NCI-H2196 treated with DMSO at 0.1 percent for 48 hours (cell line): ENCODE results near the gene FOXA3.

Source experiments
- DNase-seq: peaks from one replicate; lab custom pipeline; 2025; ENCODE audit not compliant: unreplicated experiment; lab: John Stamatoyannopoulos, UW

The FOXA3 gene

GRCh38 chr19:45863840-45864628 lies at the start of gene FOXA3:
TSS of gene FOXA3 (plus strand) at chr19:45864326. CDS start at chr19:45864457, 131 bp downstream.
- DNase-seq = no peak

- DNase-seq = no peak
Observed at GRCh38 chr19:45814851-45815480, 49.2 kb upstream of the FOXA3 start, which contains the start of gene RSPH6A. TSS of gene RSPH6A (minus strand) at chr19:45815308. CDS start at chr19:45815176, 132 bp downstream.

- DNase-seq = no peak
Observed at GRCh38 chr19:45815481-45816216, 48.5 kb upstream of the FOXA3 start.

- no peak for DNase-seq
Observed at GRCh38 chr19:45816236-45817009, 47.7 kb upstream of the FOXA3 start.

GRCh38 chr19:45817010-45817724 lies 47.0 kb upstream of the FOXA3 start:
- DNase-seq = peak; percentile 76

GRCh38 chr19:45817725-45818301 lies 46.3 kb upstream of the FOXA3 start:
- peak; percentile 8 for DNase-seq

GRCh38 chr19:45819769-45820168 lies 44.4 kb upstream of the FOXA3 start:
- no peak for DNase-seq

GRCh38 chr19:45820413-45821102 lies 43.6 kb upstream of the FOXA3 start:
- DNase-seq = no peak

GRCh38 chr19:45821103-45821521 lies 43.0 kb upstream of the FOXA3 start:
- no peak for DNase-seq

- no peak for DNase-seq
Observed at GRCh38 chr19:45821570-45821969, 42.6 kb upstream of the FOXA3 start.

GRCh38 chr19:45822716-45823115 lies 41.4 kb upstream of the FOXA3 start:
- DNase-seq = no peak

GRCh38 chr19:45823182-45823581 lies 40.9 kb upstream of the FOXA3 start:
- DNase-seq = no peak

- peak; percentile 62 for DNase-seq
Observed at GRCh38 chr19:45824041-45824471, 40.1 kb upstream of the FOXA3 start.

GRCh38 chr19:45824531-45825262 lies 39.4 kb upstream of the FOXA3 start:
- no peak for DNase-seq

GRCh38 chr19:45825263-45825605 lies 38.9 kb upstream of the FOXA3 start:
- no peak for DNase-seq

- DNase-seq = no peak
Observed at GRCh38 chr19:45825917-45826893, 37.9 kb upstream of the FOXA3 start.

GRCh38 chr19:45826934-45827333 lies 37.2 kb upstream of the FOXA3 start:
- no peak for DNase-seq
